ENCODE measurements around the gene MGAT1.
A peak's percentile ranks its signal among the peaks of the same experiment; 100 is the strongest.

Gene MGAT1

GRCh38 chr5:180809403-180810209 lies 7.0 kb upstream of the MGAT1 start:
- Histone ChIP-seq H3K27ac (peak overlapping the region; percentile 90 to 99 (median 97)), H3K4me3 (peak overlapping the region; percentile 57 to 68 (median 64))

GRCh38 chr5:180808461-180809000 lies 5.9 kb upstream of the MGAT1 start:
- peak overlapping the region in 6 of 7 experiments; percentile 58 to 68 (median 65) for H3K4me3 ChIP-seq
- H3K27ac ChIP-seq, result peak overlapping the region in 20 of 21 experiments; percentile 5 to 99 (median 96)

- peak overlapping the region in 4 of 7 experiments; percentile 58 to 68 (median 66) for H3K4me3 ChIP-seq
- H3K27ac ChIP-seq, result peak overlapping the region in 19 of 21 experiments; percentile 5 to 99 (median 96)
These were observed 5.2 kb upstream of the MGAT1 start for GRCh38 chr5:180807654-180808414.

GRCh38 chr5:180807046-180807445 lies 4.4 kb upstream of the MGAT1 start:
- Histone ChIP-seq H3K4me3 (peak overlapping the region in 1 of 7 experiments; percentile 66), H3K27ac (peak overlapping the region in 20 of 21 experiments; percentile 28 to 99 (median 94))

- Histone ChIP-seq H3K27ac (peak overlapping the region in 20 of 21 experiments; percentile 28 to 99 (median 96)), H3K4me3 (peak overlapping the region in 1 of 7 experiments; percentile 66)
These were observed 3.9 kb upstream of the MGAT1 start for GRCh38 chr5:180806351-180807011.

- H3K4me3 ChIP-seq, result peak overlapping the region; percentile 80 to 99 (median 95)
These were observed 1.6 kb upstream of the MGAT1 start for GRCh38 chr5:180804129-180804618.

GRCh38 chr5:180803181-180804128 lies 849 bp upstream of the MGAT1 start:
- Histone ChIP-seq H3K27ac (peak overlapping the region; percentile 85 to 100 (median 98)), H3K4me3 (peak overlapping the region; percentile 80 to 99 (median 95))

More at GRCh38 chr5:180804129-180804618, 1.6 kb upstream of the MGAT1 start:
- peak overlapping the region; percentile 71 to 100 (median 98) for H3K27ac ChIP-seq

GRCh38 chr5:180801596-180802324 lies 846 bp downstream of the MGAT1 start:
- peak overlapping the region; percentile 80 to 99 (median 95) for H3K4me3 ChIP-seq
- H3K27ac ChIP-seq, result peak overlapping the region in 20 of 21 experiments; percentile 92 to 100 (median 98)

- H3K4me3 ChIP-seq, result no peak overlapping the region
- peak overlapping the region in 7 of 21 experiments; percentile 3 to 98 (median 34) for H3K27ac ChIP-seq
These were observed 2.5 kb downstream of the MGAT1 start for GRCh38 chr5:180799902-180800801.

- H3K27ac ChIP-seq, result no peak overlapping the region
- H3K4me3 ChIP-seq, result no peak overlapping the region
These were observed 3.4 kb downstream of the MGAT1 start for GRCh38 chr5:180799194-180799593.

GRCh38 chr5:180798193-180798592 lies 4.4 kb downstream of the MGAT1 start:
- Histone ChIP-seq H3K4me3 (no peak overlapping the region), H3K27ac (peak overlapping the region in 3 of 21 experiments; percentile 5 to 58 (median 31))

GRCh38 chr5:180797256-180798192 lies 5.1 kb downstream of the MGAT1 start:
- H3K4me3 ChIP-seq, result no peak overlapping the region

GRCh38 chr5:180795771-180796313 lies 6.8 kb downstream of the MGAT1 start:
- Histone ChIP-seq H3K27ac (peak overlapping the region in 1 of 21 experiments; percentile 36), H3K4me3 (no peak overlapping the region)

More at GRCh38 chr5:180797256-180798192, 5.1 kb downstream of the MGAT1 start:
- peak overlapping the region in 3 of 21 experiments; percentile 5 to 58 (median 31) for H3K27ac ChIP-seq

- H3K27ac ChIP-seq, result peak overlapping the region in 2 of 21 experiments; percentile 1 to 31
- H3K4me3 ChIP-seq, result no peak overlapping the region
These were observed 9.7 kb downstream of the MGAT1 start for GRCh38 chr5:180792965-180793287.

GRCh38 chr5:180792287-180792964 lies 10.2 kb downstream of the MGAT1 start:
- H3K27ac ChIP-seq, result peak overlapping the region in 2 of 21 experiments; percentile 1 to 31

More at GRCh38 chr5:180792287-180792964, 10.2 kb downstream of the MGAT1 start:
- H3K4me3 ChIP-seq, result no peak overlapping the region
